GM12878 (cell line): ENCODE data around the gene MAD1L1. TPM values are rescaled to one million over a fixed set of nuclear protein-coding genes. Genes with fewer than 3 reads are reported as not detected.

Experiments
- ATAC-seq: fragments of 200-7000 bp; cut with Tn5 transposase; 3 replicates; pipeline ENCODE4 v1.9.1; 2020; ENCODE audit warnings: mild to moderate bottlenecking, moderate library complexity
- BruUV-seq: library from RNA; stranded (reverse); fragments of 400-500 nt; replicated peaks from 2 replicates; lab custom pipeline; 2021; lab: Mats Ljungman, UMichigan
- CTCF ChIA-PET: fragments of 300-600 bp; sonication (Branson Sonifier 250); formaldehyde crosslinking; extraction: SDS; loops from one replicate; lab custom pipeline; 2021; ENCODE audit warnings: inconsistent platforms; lab: Yijun Ruan, JAX
- POLR2A ChIA-PET: fragments of 350-600 bp; formaldehyde crosslinking; extraction: SDS; loops from one replicate; lab custom pipeline; 2021; ENCODE audit warnings: inconsistent platforms; lab: Charles Lee
- RAD21 ChIA-PET: fragments of 300-600 bp; sonication (Branson Sonifier 250); formaldehyde crosslinking; loops from one replicate; lab custom pipeline; 2023; ENCODE audit warnings: antibody characterized with exemption; ENCODE audit not compliant: unreplicated experiment; lab: Charles Lee
- SMC1A ChIA-PET: fragments of 300-600 bp; sonication (Branson Sonifier 250); formaldehyde crosslinking; loops from one replicate; lab custom pipeline; 2023; ENCODE audit not compliant: unreplicated experiment, uncharacterized antibody; lab: Charles Lee
- DNase-seq: peaks from one replicate; pipeline ENCODE4 v3.0.0-alpha.2; 2011; ENCODE audit warnings: low read depth, low spot score
- FAIRE-seq: peaks from 3 replicates; lab custom pipeline; 2011; peaks lifted over from hg19 to GRCh38; lab: Jason Lieb, UNC
- H2AFZ ChIP-seq: 2 replicates; pipeline ENCODE4 v1.6.0; 2011; ENCODE audit warnings: low read depth, low read length, control low read depth; ENCODE audit not compliant: control insufficient read depth
- H3K27ac ChIP-seq: 2 replicates; pipeline ENCODE4 v1.5.1; 2011; ENCODE audit warnings: control low read depth; ENCODE audit not compliant: control insufficient read depth, insufficient read depth
- H3K27me3 ChIP-seq, 2 experiments: replicated peaks in 1 of 2; 2 replicates each; pipeline versions ENCODE4 v1.6.0 to v1.6.1; 2011; ENCODE audit warnings: low read length in 1 of 2; ENCODE audit not compliant: control insufficient read depth in 2 of 2, insufficient read depth in 2 of 2
- H3K36me3 ChIP-seq, 2 experiments: 2 replicates each; pipeline ENCODE4 v1.5.1; 2011; ENCODE audit warnings: low read length in 1 of 2; ENCODE audit not compliant: control insufficient read depth in 2 of 2, insufficient read depth in 2 of 2
- H3K4me1 ChIP-seq: 2 replicates; pipeline ENCODE4 v1.6.1; 2011; ENCODE audit warnings: mild to moderate bottlenecking, low read length, moderate library complexity, mixed read lengths; ENCODE audit not compliant: control insufficient read depth, insufficient read depth
- H3K4me2 ChIP-seq: 2 replicates; pipeline ENCODE4 v1.6.0; 2011; ENCODE audit warnings: control low read depth; ENCODE audit not compliant: control insufficient read depth, insufficient read depth
- H3K4me3 ChIP-seq: fragments of 200-600 bp; sonication (generic); 2 replicates; pipeline ENCODE4 v1.5.1; 2016
- H3K79me2 ChIP-seq: 2 replicates; pipeline ENCODE4 v1.6.0; 2011; ENCODE audit warnings: low read length; ENCODE audit not compliant: control insufficient read depth, insufficient read depth
- H3K9ac ChIP-seq: 2 replicates; pipeline ENCODE4 v1.8.0; 2011; ENCODE audit warnings: low read length, control low read depth, mixed read lengths; ENCODE audit not compliant: control insufficient read depth, insufficient read depth
- H3K9me3 ChIP-seq: replicated peaks from 3 replicates; pipeline ENCODE4 v1.5.1; 2011; ENCODE audit warnings: mild to moderate bottlenecking, low read length; ENCODE audit not compliant: control insufficient read depth, insufficient read depth
- H4K20me1 ChIP-seq: 2 replicates; pipeline ENCODE4 v1.6.0; 2011; ENCODE audit not compliant: control insufficient read depth, insufficient read depth
- BCL3 ChIP-seq: IDR thresholded peaks from 2 replicates; pipeline ENCODE4 v1.6.1; 2011; ENCODE audit warnings: borderline replicate concordance, low read depth, mild to moderate bottlenecking, moderate library complexity, low read length; ENCODE audit not compliant: insufficient read depth, poor library complexity, severe bottlenecking
- CBFB ChIP-seq: IDR thresholded peaks from 2 replicates; pipeline ENCODE4 v1.6.1; 2016; ENCODE audit warnings: antibody characterized with exemption, low read depth
- CBX3 ChIP-seq: fragments of 200-600 bp; sonication (generic); IDR thresholded peaks from 2 replicates; pipeline ENCODE4 v1.6.1; 2016; ENCODE audit warnings: low read depth, borderline replicate concordance
- CEBPB ChIP-seq, 2 experiments: fragments of 150-350 bp in 1 of 2; IDR thresholded peaks; 2 replicates each; pipeline ENCODE4 v1.6.1; 2012 to 2014; ENCODE audit warnings: low read depth in 2 of 2, low read length in 2 of 2, borderline replicate concordance in 1 of 2, inconsistent platforms in 1 of 2
- E2F4 ChIP-seq: IDR thresholded peaks from 2 replicates; pipeline ENCODE4 v1.6.1; 2012; ENCODE audit warnings: low read depth, low read length, improper control_type of control experiment
- ESRRA ChIP-seq: IDR thresholded peaks from 2 replicates; pipeline ENCODE4 v1.6.1; 2012; ENCODE audit warnings: mild to moderate bottlenecking, low read length, improper control_type of control experiment
- JUNB ChIP-seq: IDR thresholded peaks from 2 replicates; pipeline ENCODE4 v1.6.1; 2016; ENCODE audit warnings: antibody characterized with exemption, mild to moderate bottlenecking
- NR2C2 ChIP-seq: IDR thresholded peaks from 2 replicates; pipeline ENCODE4 v1.6.1; 2011; ENCODE audit warnings: borderline replicate concordance, low read depth; ENCODE audit not compliant: control insufficient read depth, insufficient read length
- PAX5 ChIP-seq: IDR thresholded peaks from 2 replicates; pipeline ENCODE4 v1.6.1; 2011; ENCODE audit warnings: low read depth, low read length, borderline replicate concordance
- POLR2A ChIP-seq: IDR thresholded peaks from 2 replicates; pipeline ENCODE4 v1.6.1; 2011; ENCODE audit warnings: low read depth, mild to moderate bottlenecking, low read length
- SMAD5 ChIP-seq: IDR thresholded peaks from 2 replicates; pipeline ENCODE4 v1.6.1; 2016; ENCODE audit warnings: antibody characterized with exemption, low read depth
- SUPT20H ChIP-seq: IDR thresholded peaks from 2 replicates; pipeline ENCODE4 v1.6.1; 2011; ENCODE audit warnings: low read depth, mild to moderate bottlenecking, low read length, moderate library complexity, borderline replicate concordance; ENCODE audit not compliant: control insufficient read depth
- ZBED1 ChIP-seq: IDR thresholded peaks from 2 replicates; pipeline ENCODE4 v1.6.1; 2016; ENCODE audit warnings: borderline replicate concordance
- ZNF24 ChIP-seq: fragments of 450-650 bp; IDR thresholded peaks from 2 replicates; pipeline ENCODE4 v1.6.1; 2017; ENCODE audit warnings: antibody characterized with exemption, mild to moderate bottlenecking
- WGBS: methylation state at CpG from one replicate; pipeline ENCODE4 v1.1.6; 2016; ENCODE audit warnings: low lambda C conversion rate; ENCODE audit not compliant: insufficient replicate concordance, insufficient coverage; ENCODE audit errors: missing lambda C conversion rate; 5-methylcytosine and 5-hydroxymethylcytosine counted together
- in situ Hi-C: fragments of 300-500 bp; cut with MboI; formaldehyde crosslinking; loops from 9 replicates; pipeline ENCODE4 v1.14.3; 2018; ENCODE audit warnings: mixed read lengths
- intact Hi-C: fragments of 100-400 bp; cut with micrococcal nuclease; formaldehyde crosslinking; loops from one replicate; pipeline ENCODE4 v1.14.2; 2022; ENCODE audit not compliant: unreplicated experiment
- polyA plus RNA-seq, 11 experiments: library from polyadenylated mRNA; depleted of rRNA in 4 of 11; unstranded in 6 of 11; stranded (reverse) in 5 of 11; fragments of >200 nt; fragmentation: Nextera tagmentation in 4 of 11; fragmentation: Illumina TruSeq in 1 of 11; extraction: Ambion mirVana in 4 of 11; extraction: Trizol in 1 of 11; gene quantifications; 1 replicate in 1 of 11; 2 replicates in 10 of 11; pipeline versions ENCODE4 v1.2.1 to v1.2.3, GENCODE V29; 2011 to 2016; ENCODE audit warnings: inconsistent platforms in 2 of 11, missing spikeins in 2 of 11, low read depth in 1 of 11
- total RNA-seq, 4 experiments: library from RNA; depleted of rRNA in 3 of 4; stranded (reverse); fragments of >200 nt in 3 of 4; fragmentation: Illumina TruSeq in 1 of 4; extraction: Trizol in 1 of 4; gene quantifications; 2 replicates each; pipeline versions ENCODE4 v1.2.1 to v1.2.3, GENCODE V29; 2013 to 2021

Gene MAD1L1
- total and polyA plus RNA-seq, 10 of the 15 experiments (the other 5 are each of a cell fraction or from before 2014, with no cell fraction given) = 2.2 to 76.8 (median 38.3) TPM

GRCh38 chr7:2253021-2253420 lies 20.3 kb upstream of the MAD1L1 start:
- FAIRE-seq (no peak), ATAC-seq (no peak)
- ChIA-PET CTCF (no interaction called here), SMC1A (no interaction called here)
- Histone ChIP-seq H3K79me2 (no peaks in the 10 kb centered on the region; the same call in 1 of the 2 replicates), H3K4me1 (peaks cover 27% of the 10 kb centered on the region), H3K27ac (no peak overlapping the region), H3K4me3 (no peak overlapping the region), H3K36me3 (peaks cover 8 to 37% of the 10 kb centered on the region in 2 experiments; a peak in 3 of 4 replicates), H3K27me3 (no peaks in the 10 kb centered on the region), H3K4me2 (no peak overlapping the region), H3K9ac (no peak overlapping the region), H4K20me1 (no peaks in the 10 kb centered on the region)
- intact Hi-C loops = no loop called here
- WGBS = 94% methylated on average over 9 of the region's 9 CpGs
- no TSS peak for BruUV-seq
- 0 out of 2 replicates have a peak, but pooled peaks have one; percentile 30 for TF ChIP-seq PAX5
- TF ChIP-seq JUNB = no peak
- peak; percentile 44; the same call in 1 of the 2 replicates for TF ChIP-seq POLR2A
- TF ChIP-seq, all 136 proteins: peak for 2
- POLR2A ChIA-PET = interaction anchor here (0.7 kb wide), 1 partner anchor 38 kb away, joined by 4 read pairs; no protein-coding TSS in a partner anchor
- RAD21 ChIA-PET = no interaction called here
- DNase-seq = no peak
- in situ Hi-C loops = no loop called here
- Histone ChIP-seq H3K9me3 (no peaks in the 10 kb centered on the region; the same call in 2 of the 3 replicates), H2AFZ (no peak overlapping the region)

GRCh38 chr7:2251841-2252771 lies 19.4 kb upstream of the MAD1L1 start:
- H3K36me3 ChIP-seq = peaks cover 8 to 31% of the 10 kb centered on the region in 2 experiments; a peak in 3 of 4 replicates
- RAD21 ChIA-PET = interaction anchor here (1.2 kb wide), 1 partner anchor 10 kb away, joined by 3 read pairs; the partner anchor contains the start of genes MRM2 and NUDT1
- no peak overlapping the region for H3K27ac ChIP-seq
- peaks cover 30% of the 10 kb centered on the region for H3K4me1 ChIP-seq
- H3K9me3 ChIP-seq = no peaks in the 10 kb centered on the region; the same call in 2 of the 3 replicates
- BruUV-seq = no TSS peak
- in situ Hi-C loops = no loop called here
- no peak overlapping the region for H3K9ac ChIP-seq
- no peaks in the 10 kb centered on the region; the same call in 1 of the 2 replicates for H3K79me2 ChIP-seq
- POLR2A ChIA-PET = interaction anchor here (0.5 kb wide), 1 partner anchor 27 kb away, joined by 5 read pairs; no protein-coding TSS in a partner anchor
- no peak overlapping the region for H3K4me2 ChIP-seq
- intact Hi-C loops = no loop called here
- DNase-seq = no peak
- FAIRE-seq = no peak
- H3K27me3 ChIP-seq = no peaks in the 10 kb centered on the region
- CTCF ChIA-PET = no interaction called here
- SMC1A ChIA-PET = no interaction called here
- H3K4me3 ChIP-seq = no peak overlapping the region
- no peak overlapping the region for H2AFZ ChIP-seq
- WGBS = 93% methylated on average over 21 of the region's 24 CpGs
- no peaks in the 10 kb centered on the region for H4K20me1 ChIP-seq
- no peak; the same call in 2 of the 3 replicates for ATAC-seq
- TF ChIP-seq CBX3 (no peak), BCL3 (no peak), NR2C2 (no peak), SUPT20H (no peak), ZBED1 (no peak), SMAD5 (no peak), ZNF24 (no peak), E2F4 (no peak), CBFB (no peak), ESRRA (no peak), CEBPB (IDR thresholded peaks at IDR 0.05; ENCODE audit: borderline replicate concordance in 1 of 2, low read depth in 2 of 2, low read length in 2 of 2) (no peak)
